ENCODE results near the gene TOP2A.
A peak's percentile ranks its signal among the peaks of the same experiment; 100 is the strongest.

Gene TOP2A

GRCh38 chr17:40445751-40446468 lies 28.2 kb upstream of the TOP2A start:
- no peak for DNase-seq (ENCODE audit: low spot score)
- TF ChIP-seq, protein P1, sequence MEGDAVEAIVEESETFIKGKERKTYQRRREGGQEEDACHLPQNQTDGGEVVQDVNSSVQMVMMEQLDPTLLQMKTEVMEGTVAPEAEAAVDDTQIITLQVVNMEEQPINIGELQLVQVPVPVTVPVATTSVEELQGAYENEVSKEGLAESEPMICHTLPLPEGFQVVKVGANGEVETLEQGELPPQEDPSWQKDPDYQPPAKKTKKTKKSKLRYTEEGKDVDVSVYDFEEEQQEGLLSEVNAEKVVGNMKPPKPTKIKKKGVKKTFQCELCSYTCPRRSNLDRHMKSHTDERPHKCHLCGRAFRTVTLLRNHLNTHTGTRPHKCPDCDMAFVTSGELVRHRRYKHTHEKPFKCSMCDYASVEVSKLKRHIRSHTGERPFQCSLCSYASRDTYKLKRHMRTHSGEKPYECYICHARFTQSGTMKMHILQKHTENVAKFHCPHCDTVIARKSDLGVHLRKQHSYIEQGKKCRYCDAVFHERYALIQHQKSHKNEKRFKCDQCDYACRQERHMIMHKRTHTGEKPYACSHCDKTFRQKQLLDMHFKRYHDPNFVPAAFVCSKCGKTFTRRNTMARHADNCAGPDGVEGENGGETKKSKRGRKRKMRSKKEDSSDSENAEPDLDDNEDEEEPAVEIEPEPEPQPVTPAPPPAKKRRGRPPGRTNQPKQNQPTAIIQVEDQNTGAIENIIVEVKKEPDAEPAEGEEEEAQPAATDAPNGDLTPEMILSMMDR (IDR thresholded peaks at IDR 0.05; ENCODE audit: extremely low read depth, missing control alignments): no peak

- TF ChIP-seq, protein P1 (IDR thresholded peaks at IDR 0.05; ENCODE audit: extremely low read depth, missing control alignments): no peak
Observed at GRCh38 chr17:40443988-40444899, 26.5 kb upstream of the TOP2A start.

GRCh38 chr17:40443196-40443987 lies 25.7 kb upstream of the TOP2A start, which contains the start of gene IGFBP4:
IGFBP4 (plus strand) TSS chr17:40443450; CDS start chr17:40443736, 286 bp downstream.
- TF ChIP-seq, protein P1 (IDR thresholded peaks at IDR 0.05; ENCODE audit: extremely low read depth, missing control alignments): peak; percentile 77
- DNase-seq (ENCODE audit: low spot score): peak; percentile 90

More at GRCh38 chr17:40443988-40444899, 26.5 kb upstream of the TOP2A start:
- DNase-seq (ENCODE audit: low spot score): peak; percentile 46

DNA sequence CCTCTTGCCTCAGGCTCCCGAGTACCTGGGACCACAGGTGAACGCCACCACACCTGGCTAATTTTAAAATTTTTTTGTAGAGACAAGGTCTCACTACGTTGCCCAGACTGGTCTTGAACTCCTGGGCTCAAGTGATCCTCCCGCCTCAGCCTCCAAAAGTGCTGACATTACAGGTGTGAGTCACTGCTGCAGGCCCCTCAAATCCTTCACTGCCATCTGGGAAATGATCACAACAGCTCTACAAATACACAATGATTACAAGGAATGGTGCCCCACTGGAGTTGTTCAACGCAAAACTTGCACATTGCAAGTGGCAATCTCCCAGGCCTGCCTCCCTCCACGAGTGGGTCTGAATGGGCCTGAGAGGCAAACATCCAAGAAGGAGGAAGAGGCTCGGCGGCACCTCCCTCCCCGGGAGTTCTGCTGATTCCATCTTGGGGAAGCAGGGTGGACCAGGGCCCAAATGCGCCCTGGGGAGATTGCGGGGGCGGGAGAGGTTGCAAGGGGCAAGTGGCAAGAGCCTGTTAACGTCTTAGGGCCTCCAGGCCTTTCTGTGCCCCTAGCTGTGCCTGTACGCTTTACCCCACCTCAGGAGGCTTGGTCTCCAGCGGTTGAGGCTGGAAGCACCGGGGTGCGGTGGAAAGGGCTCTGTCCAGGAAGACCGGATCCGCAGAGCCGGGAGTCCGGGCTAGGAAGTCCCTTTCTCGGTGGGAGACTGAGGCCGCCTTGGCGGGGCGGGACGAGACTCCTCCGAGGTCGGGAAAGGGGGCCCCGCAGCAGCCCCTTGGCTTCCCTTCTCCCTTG lies 24.9 kb upstream of the TOP2A start:
- TF ChIP-seq, protein P1 (IDR thresholded peaks at IDR 0.05; ENCODE audit: extremely low read depth, missing control alignments): no peak
- no peak for DNase-seq (ENCODE audit: low spot score)

DNA sequence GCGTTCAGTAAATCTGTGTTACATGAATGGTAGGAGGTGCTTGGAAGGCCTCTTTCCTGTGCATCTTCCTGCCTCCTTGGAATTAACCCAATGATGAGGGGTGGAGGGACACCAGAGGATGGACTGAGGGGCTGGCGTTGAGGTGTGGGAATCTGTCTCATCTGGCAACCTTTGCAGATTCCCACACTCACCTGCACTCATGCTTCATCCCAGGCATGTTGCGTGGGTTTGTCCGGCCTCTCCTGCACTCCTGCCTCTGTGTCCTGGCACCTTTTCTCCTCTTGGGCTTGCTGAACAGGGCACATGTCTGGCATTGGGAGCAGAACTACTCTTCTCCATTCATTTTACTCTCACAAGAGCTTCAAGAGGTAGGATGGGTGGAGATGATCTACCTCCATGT lies 22.5 kb upstream of the TOP2A start:
- TF ChIP-seq, protein P1 (IDR thresholded peaks at IDR 0.05; ENCODE audit: extremely low read depth, missing control alignments): no peak
- DNase-seq (ENCODE audit: low spot score): no peak

GRCh38 chr17:40437095-40437732 lies 19.5 kb upstream of the TOP2A start:
- DNase-seq (ENCODE audit: low spot score): no peak
- TF ChIP-seq, protein P1 (IDR thresholded peaks at IDR 0.05; ENCODE audit: extremely low read depth, missing control alignments): no peak
